ENCODE results near the gene RIMOC1. TPM values are rescaled to one million over a fixed set of nuclear protein-coding genes. Genes with fewer than 3 reads are reported as not detected.

The RIMOC1 gene
- total RNA-seq, 1 donor, result 27.6 TPM

DNA sequence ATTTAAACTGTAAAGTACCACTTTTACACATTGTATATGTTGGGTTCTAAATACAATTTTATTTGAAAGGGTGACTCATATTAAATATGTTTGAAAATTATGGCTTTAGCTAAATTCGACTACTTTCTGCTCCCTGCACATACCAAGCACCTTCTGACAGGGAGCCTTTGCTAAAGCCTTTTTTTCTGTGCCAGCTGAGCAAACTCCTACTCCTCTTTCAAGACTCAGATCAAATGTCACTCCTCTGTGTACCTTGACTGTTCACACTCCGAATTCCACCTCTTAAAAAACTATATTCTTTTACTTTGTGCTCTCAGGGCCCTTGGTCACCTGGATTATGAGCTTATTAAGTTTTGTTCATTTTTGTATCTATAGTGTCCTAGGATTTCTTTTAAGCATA, 27.5 kb upstream of the RIMOC1 start:
- DNase-seq (ENCODE audit: low read depth), result no peak
- H3K4me3 ChIP-seq (ENCODE audit: low read depth, low read length), result no peak overlapping the region
- TF ChIP-seq, protein P1, sequence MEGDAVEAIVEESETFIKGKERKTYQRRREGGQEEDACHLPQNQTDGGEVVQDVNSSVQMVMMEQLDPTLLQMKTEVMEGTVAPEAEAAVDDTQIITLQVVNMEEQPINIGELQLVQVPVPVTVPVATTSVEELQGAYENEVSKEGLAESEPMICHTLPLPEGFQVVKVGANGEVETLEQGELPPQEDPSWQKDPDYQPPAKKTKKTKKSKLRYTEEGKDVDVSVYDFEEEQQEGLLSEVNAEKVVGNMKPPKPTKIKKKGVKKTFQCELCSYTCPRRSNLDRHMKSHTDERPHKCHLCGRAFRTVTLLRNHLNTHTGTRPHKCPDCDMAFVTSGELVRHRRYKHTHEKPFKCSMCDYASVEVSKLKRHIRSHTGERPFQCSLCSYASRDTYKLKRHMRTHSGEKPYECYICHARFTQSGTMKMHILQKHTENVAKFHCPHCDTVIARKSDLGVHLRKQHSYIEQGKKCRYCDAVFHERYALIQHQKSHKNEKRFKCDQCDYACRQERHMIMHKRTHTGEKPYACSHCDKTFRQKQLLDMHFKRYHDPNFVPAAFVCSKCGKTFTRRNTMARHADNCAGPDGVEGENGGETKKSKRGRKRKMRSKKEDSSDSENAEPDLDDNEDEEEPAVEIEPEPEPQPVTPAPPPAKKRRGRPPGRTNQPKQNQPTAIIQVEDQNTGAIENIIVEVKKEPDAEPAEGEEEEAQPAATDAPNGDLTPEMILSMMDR (IDR thresholded peaks at IDR 0.05; ENCODE audit: insufficient read depth, low read depth, low read length), result no peak

GRCh38 chr5:41877408-41877807, 26.7 kb upstream of the RIMOC1 start:
- H3K4me3 ChIP-seq (ENCODE audit: low read depth, low read length), result no peak overlapping the region
- TF ChIP-seq, protein P1 (IDR thresholded peaks at IDR 0.05; ENCODE audit: insufficient read depth, low read depth, low read length), result no peak
- no peak for DNase-seq (ENCODE audit: low read depth)

- TF ChIP-seq, protein P1 (IDR thresholded peaks at IDR 0.05; ENCODE audit: insufficient read depth, low read depth, low read length), result no peak
- H3K4me3 ChIP-seq (ENCODE audit: low read depth, low read length), result no peak overlapping the region
- no peak for DNase-seq (ENCODE audit: low read depth)
Observed at GRCh38 chr5:41878173-41878572, 26.0 kb upstream of the RIMOC1 start.

DNA sequence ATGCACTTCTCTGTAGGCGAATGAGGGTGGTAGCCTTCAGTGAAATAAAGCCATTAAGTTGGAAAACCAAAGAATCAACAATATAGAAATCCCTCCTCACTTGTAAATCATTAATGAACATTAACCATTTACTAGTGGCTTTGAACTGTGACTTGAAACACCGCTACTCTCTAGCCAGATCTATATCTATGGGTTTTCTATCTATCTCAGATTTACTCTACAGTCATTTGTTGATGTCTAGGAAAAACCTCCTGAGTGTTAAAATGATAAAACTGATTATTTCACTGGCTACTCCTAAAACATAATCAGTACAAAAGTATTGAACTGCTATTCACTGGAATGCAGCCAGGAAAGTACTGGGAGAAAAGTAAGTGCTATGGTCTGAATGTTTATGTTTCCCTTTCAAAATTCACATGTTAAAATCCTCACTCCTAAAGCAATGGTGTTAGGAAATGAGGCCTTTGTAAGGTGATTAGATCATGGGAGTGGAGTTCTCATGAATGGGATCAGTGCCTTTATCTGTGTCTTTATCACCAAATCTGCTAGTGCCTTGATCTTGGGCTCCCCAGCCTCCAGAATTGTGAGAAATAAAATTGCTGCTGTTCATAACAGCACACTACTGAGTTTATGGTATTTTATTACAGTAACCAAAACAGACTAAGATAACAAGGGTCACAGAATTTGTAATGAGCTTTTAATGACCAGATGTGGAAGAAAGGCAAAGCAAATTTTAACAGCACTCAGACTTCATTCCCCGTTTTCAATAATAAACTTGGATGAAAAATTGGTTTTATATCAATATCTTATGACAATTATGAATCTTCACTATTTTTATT, 25.3 kb upstream of the RIMOC1 start:
- H3K4me3 ChIP-seq (ENCODE audit: low read depth, low read length), result no peak overlapping the region
- no peak for DNase-seq (ENCODE audit: low read depth)
- TF ChIP-seq, protein P1 (IDR thresholded peaks at IDR 0.05; ENCODE audit: insufficient read depth, low read depth, low read length), result no peak

DNA sequence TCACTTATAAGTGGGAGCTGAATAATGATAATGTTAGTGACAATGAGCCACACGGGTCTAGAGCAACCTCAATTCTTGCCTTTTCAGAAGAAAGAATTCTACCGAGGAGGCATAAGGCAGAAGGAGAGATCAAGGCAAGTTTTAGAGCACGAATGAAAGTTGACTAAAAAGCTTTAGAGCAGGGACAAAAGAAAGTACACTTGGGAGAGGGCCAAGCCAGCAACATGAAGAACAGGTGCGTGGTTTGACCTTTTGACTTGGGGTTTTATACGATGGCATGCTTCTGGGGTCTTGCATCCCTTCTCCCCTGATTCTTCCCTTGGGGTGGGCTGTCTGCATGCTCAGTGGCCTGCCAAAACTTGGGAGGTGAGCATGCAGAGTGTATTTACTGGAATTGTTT, 21.4 kb upstream of the RIMOC1 start:
- no peak for DNase-seq (ENCODE audit: low read depth)
- TF ChIP-seq, protein P1 (IDR thresholded peaks at IDR 0.05; ENCODE audit: insufficient read depth, low read depth, low read length), result no peak
- no peak overlapping the region for H3K4me3 ChIP-seq (ENCODE audit: low read depth, low read length)

GRCh38 chr5:41883243-41883642, 20.9 kb upstream of the RIMOC1 start:
- no peak for DNase-seq (ENCODE audit: low read depth)
- H3K4me3 ChIP-seq (ENCODE audit: low read depth, low read length), result no peak overlapping the region
- TF ChIP-seq, protein P1 (IDR thresholded peaks at IDR 0.05; ENCODE audit: insufficient read depth, low read depth, low read length), result no peak

DNA sequence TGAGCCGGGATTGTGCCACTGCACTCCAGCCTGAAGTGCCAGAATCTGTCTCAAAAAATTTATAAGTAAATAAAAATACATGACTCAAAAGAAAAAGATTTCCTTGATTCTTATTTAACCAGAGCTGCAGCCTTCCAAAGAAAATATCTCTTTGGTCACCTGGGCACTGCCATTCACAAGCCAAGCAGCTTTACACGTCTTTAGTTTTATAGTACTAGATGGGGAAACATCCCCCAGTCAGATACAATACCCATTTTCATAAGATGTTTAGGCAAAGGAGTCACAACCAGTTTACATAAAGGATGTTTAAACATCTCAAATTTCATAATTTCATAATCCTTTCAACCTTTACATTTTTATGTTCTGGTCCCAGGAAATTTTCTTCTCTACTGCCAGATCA, 20.2 kb upstream of the RIMOC1 start:
- H3K4me3 ChIP-seq (ENCODE audit: low read depth, low read length), result no peak overlapping the region
- DNase-seq (ENCODE audit: low read depth), result no peak
- TF ChIP-seq, protein P1 (IDR thresholded peaks at IDR 0.05; ENCODE audit: insufficient read depth, low read depth, low read length), result no peak
